NCI-H2196 (cell line): ENCODE results near the gene TMED10.
A peak's percentile ranks its signal among the peaks of the same experiment; 100 is the strongest.

Experiments used
- DNase-seq: peaks from one replicate; lab custom pipeline; 2025; ENCODE audit not compliant: unreplicated experiment; lab: John Stamatoyannopoulos, UW

Gene TMED10

DNA sequence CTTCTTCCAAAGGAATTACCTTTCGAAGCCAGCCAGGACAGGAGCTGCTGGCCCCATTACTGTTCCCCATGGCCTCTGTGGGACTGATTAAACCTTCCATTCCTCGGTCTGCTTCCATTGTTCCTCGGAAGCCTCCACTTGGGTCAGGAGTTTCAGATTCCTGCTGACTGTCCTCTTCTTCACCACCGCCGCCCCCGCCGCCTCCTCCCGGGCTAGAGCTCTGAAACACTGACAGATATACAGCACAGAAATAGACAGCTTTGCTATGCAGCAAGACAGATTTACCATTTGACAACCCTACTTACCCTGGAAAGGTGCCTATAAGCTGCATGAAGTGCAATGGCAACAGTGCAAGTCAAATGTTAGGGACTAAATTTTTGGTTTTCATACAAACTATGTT is 85.2 kb downstream of the TMED10 start:
- DNase-seq, result no peak

DNA sequence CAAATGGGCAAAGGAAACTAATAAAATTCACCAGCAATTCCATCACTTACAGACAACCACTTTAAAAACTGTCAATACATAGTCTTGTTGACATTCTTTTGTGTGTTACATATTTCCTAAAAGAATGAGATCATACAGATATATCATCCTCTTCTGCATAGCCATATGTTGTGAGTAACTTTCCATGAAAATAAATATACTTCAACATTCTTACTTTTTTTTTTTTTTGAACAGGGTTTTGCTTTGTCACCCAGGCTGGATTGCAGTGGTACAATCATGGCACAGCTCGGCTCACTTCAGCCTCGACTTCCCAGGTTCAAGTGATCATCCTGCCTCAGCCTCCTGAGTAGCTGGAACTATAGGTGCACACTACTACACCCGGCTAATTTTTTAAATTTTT is 86.1 kb downstream of the TMED10 start:
- no peak for DNase-seq

DNA sequence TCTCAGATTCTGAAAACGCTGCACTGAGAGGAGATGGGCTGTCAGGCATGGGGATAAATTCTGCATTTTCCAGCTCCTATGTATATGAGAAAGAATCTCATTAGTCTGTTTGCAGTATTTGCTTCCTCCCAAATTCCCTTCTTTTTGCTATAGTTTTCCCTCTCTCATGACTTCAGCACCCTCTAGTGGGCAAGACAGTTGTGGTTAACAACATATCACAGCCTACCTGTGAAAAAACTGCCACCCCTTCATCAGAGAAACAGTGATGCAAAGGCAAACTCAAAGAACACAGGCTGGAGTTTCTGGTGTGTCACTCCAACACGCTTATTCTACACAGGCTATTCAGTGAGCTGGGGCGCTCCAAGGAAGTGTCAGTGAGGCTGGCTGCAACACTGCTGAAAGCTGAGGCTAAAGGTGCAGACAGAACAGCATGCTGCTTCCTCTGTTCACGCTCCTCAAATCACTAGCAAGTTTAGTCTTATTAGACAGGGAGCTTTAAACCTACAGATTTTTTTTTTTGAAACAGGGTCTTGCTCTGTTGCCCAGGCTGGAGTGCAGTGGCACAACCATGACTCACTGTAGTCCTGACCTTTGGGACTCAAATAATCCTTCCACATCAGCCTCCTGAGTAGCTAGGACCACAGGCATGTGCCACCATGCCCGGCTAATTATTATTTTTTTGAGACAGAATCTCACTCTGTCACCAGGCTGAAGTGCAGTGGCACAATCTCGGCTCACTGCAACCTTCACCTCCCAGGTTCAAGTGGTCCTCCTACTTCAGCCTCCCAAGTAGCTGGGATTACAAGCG is 87.6 kb downstream of the TMED10 start:
- DNase-seq, result peak; percentile 94

DNA sequence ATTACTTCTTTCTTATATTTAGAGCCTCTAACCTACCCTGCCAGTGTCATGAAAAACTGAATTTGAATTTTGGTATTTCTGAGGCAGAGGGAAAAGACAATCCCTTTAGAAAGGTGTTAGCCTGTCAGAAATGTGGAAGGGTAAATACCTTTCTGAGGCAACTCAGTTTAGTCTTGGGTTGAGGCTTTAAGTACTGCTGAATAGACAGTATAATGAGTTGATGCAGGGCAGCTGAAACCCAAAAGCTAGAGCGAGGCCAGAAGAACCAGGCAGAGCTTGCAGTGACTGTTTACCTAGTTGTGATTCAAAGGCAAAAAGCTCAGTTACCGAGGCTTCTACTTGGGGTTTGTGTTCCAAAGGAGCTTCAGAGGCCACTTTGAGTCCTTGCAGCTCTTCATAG is 88.3 kb downstream of the TMED10 start:
- no peak for DNase-seq

DNA sequence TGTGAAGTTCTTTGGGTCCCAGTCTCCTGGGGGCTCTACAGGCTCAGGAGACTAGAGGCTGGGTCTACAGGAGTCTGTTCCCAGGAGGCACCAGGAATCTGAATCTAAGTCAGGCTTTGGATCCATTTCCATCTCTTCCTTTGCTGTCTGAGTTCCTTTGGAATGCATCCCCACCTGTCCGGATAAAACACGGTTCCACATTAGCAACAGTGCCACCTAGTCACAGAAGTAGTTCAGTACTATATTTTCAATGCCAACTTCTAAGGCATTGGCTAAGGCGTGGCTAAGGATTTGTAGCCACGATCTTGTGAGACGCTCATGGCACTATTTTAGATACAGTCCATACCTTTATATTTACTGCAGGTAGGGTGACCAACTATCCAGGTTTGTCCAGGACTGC is 91.9 kb downstream of the TMED10 start:
- peak; percentile 45 for DNase-seq

DNA sequence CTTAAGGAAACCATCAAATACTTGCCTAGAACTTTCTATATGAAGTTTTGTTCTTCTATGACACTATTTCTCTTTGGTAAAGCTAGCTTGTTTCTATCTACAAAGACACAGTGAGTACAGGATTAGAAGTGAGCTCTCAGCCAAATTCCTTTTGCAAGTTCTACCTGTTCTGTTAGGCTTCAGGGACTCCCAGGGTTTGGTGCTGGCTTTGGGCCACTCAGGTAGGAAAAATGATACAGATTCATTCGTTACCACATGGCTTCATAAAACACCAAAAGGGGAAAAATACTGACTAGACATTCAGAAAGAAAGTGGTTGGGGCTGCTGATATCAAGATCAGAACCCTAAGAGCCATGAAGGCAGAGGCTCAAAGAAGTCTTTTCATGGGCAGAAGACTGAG is 93.1 kb downstream of the TMED10 start:
- no peak for DNase-seq

DNA sequence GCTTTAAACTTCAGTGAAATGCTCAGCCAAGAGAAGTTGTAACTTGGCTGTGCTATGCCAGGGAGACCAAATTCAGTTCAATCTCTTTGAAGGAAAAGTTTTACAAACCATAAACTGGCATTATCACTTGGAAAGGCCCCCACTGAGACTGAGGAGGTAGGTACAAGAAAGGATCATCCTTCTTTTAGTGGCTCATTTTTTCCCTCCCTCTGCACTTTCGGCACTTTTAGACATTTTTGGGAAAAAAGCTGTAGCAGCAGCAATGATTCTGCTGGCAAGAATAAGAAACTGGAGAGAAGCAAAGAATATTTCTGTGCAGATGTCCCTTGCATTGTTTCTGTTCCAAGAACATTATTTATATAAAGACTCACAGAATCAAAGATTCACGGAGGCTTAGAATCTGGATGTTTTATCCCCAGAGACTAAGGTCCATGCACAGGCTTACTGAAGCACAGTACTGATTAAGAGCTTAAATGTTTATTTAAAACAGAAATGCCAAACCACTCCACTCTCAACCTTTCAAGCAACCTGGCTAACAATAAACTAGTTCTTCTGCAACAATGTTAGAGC is 94.7 kb downstream of the TMED10 start:
- DNase-seq, result no peak
